Subcutaneous abdominal adipose tissue (tissue), 5 donors: ENCODE results near the gene PANK3.
"Not testable (repeated sequence)": the region's sequence is repeated elsewhere in the genome, so short reads cannot be mapped to it uniquely, and the experiment has no call there.

ENCODE experiments used
- H3K27ac ChIP-seq: one replicate; pipeline ENCODE4 v1.7.0; 2013; ENCODE audit warnings: low read depth, mild to moderate bottlenecking, inconsistent platforms, low read length, moderate library complexity
- H3K27me3 ChIP-seq, 5 donors: one replicate each; pipeline ENCODE4 v1.7.0; 2013; ENCODE audit warnings: low read length in 5 of 5, inconsistent platforms in 1 of 5; ENCODE audit not compliant: control insufficient read depth in 5 of 5, insufficient read depth in 4 of 5
- H3K36me3 ChIP-seq, 5 donors: one replicate each; pipeline ENCODE4 v1.7.0; 2013; ENCODE audit warnings: low read length in 5 of 5; ENCODE audit not compliant: control insufficient read depth in 5 of 5, insufficient read depth in 5 of 5
- H3K4me1 ChIP-seq, 5 donors: one replicate each; pipeline ENCODE4 v1.7.0; 2013; ENCODE audit warnings: low read length in 5 of 5, mild to moderate bottlenecking in 3 of 5, moderate library complexity in 1 of 5; ENCODE audit not compliant: control insufficient read depth in 5 of 5, insufficient read depth in 5 of 5
- H3K4me3 ChIP-seq, 5 donors: one replicate each; pipeline ENCODE4 v1.7.0; 2013; ENCODE audit warnings: low read length in 5 of 5, low read depth in 1 of 5
- H3K9ac ChIP-seq, 5 donors: one replicate each; pipeline ENCODE4 v1.7.0; 2013; ENCODE audit warnings: low read length in 5 of 5, mild to moderate bottlenecking in 4 of 5, moderate library complexity in 3 of 5
- H3K9me3 ChIP-seq, 5 donors: one replicate each; pipeline ENCODE4 v1.7.0; 2013; ENCODE audit warnings: low read length in 5 of 5; ENCODE audit not compliant: control insufficient read depth in 5 of 5
- donor health status: healthy.
- donor health status: healthy.
- donor health status: healthy.
- donor health status: healthy.
- donor health status: healthy.

Gene PANK3

GRCh38 chr5:168562279-168562678 lies 16.9 kb downstream of the PANK3 start:
- no peaks in the 10 kb centered on the region for H3K4me1 ChIP-seq
- no peaks in the 10 kb centered on the region for H3K27me3 ChIP-seq
- peaks cover 43 to 55% (median 44%) of the 10 kb centered on the region in 5 donors for H3K36me3 ChIP-seq
- no peak overlapping the region for H3K27ac ChIP-seq
- H3K9me3 ChIP-seq = no peaks in the 10 kb centered on the region
- H3K4me3 ChIP-seq = no peak overlapping the region
- H3K9ac ChIP-seq = peak overlapping the region in 1 of 5 donors; percentile 1

GRCh38 chr5:168557389-168557788 lies 21.8 kb downstream of the PANK3 start:
- Histone ChIP-seq H3K27me3 (no peaks in the 10 kb centered on the region), H3K9ac (no peak overlapping the region), H3K36me3 (peaks cover 49 to 62% (median 54%) of the 10 kb centered on the region in 5 donors), H3K4me3 (no peak overlapping the region), H3K27ac (no peak overlapping the region), H3K9me3 (no peaks in the 10 kb centered on the region), H3K4me1 (peaks cover 0 to under 1% (median 0%) of the 10 kb centered on the region in 5 donors)

GRCh38 chr5:168553377-168554130 lies 25.6 kb downstream of the PANK3 start:
- Histone ChIP-seq H3K9me3 (no peaks in the 10 kb centered on the region), H3K4me1 (peaks cover 0 to 7% (median 0%) of the 10 kb centered on the region in 5 donors), H3K27ac (no peak overlapping the region), H3K9ac (no peak overlapping the region), H3K27me3 (no peaks in the 10 kb centered on the region), H3K36me3 (peaks cover 29 to 39% (median 34%) of the 10 kb centered on the region in 5 donors), H3K4me3 (no peak overlapping the region)

- Histone ChIP-seq H3K9ac (no peak overlapping the region), H3K4me3 (no peak overlapping the region), H3K4me1 (peaks cover 0 to 7% (median 0%) of the 10 kb centered on the region in 5 donors), H3K36me3 (peaks cover 21 to 29% (median 27%) of the 10 kb centered on the region in 5 donors), H3K9me3 (no peaks in the 10 kb centered on the region), H3K27ac (no peak overlapping the region), H3K27me3 (no peaks in the 10 kb centered on the region)
Measured at GRCh38 chr5:168552146-168552545, 27.0 kb downstream of the PANK3 start.

GRCh38 chr5:168550656-168551055 lies 28.5 kb downstream of the PANK3 start:
- Histone ChIP-seq H3K27ac (no peak overlapping the region), H3K9me3 (no peaks in the 10 kb centered on the region), H3K9ac (no peak overlapping the region), H3K36me3 (peaks cover 15 to 21% (median 19%) of the 10 kb centered on the region in 5 donors), H3K27me3 (no peaks in the 10 kb centered on the region), H3K4me1 (peaks cover 0 to 7% (median 0%) of the 10 kb centered on the region in 5 donors), H3K4me3 (no peak overlapping the region)

- Histone ChIP-seq H3K36me3 (peaks cover 15 to 17% (median 16%) of the 10 kb centered on the region in 5 donors), H3K27me3 (no peaks in the 10 kb centered on the region), H3K27ac (no peak overlapping the region), H3K9me3 (no peaks in the 10 kb centered on the region), H3K9ac (no peak overlapping the region), H3K4me1 (peaks cover 0 to 7% (median 0%) of the 10 kb centered on the region in 5 donors), H3K4me3 (no peak overlapping the region)
Measured at GRCh38 chr5:168549554-168549953, 29.6 kb downstream of the PANK3 start.

GRCh38 chr5:168537176-168537575 lies 42.0 kb downstream of the PANK3 start:
- no peak overlapping the region for H3K27ac ChIP-seq

GRCh38 chr5:168534351-168534750 lies 44.8 kb downstream of the PANK3 start:
- H3K27ac ChIP-seq, H3K4me1 ChIP-seq: not testable (repeated sequence)
- peaks cover 16 to 35% (median 22%) of the 10 kb centered on the region in 5 donors for H3K27me3 ChIP-seq

More at GRCh38 chr5:168537176-168537575, 42.0 kb downstream of the PANK3 start:
- H3K9ac ChIP-seq = no peak overlapping the region
- no peak overlapping the region for H3K4me3 ChIP-seq
- no peaks in the 10 kb centered on the region for H3K36me3 ChIP-seq
- no peaks in the 10 kb centered on the region for H3K4me1 ChIP-seq
- H3K27me3 ChIP-seq = peaks cover 0 to 11% (median under 1%) of the 10 kb centered on the region in 5 donors
- H3K9me3 ChIP-seq = no peaks in the 10 kb centered on the region

GRCh38 chr5:168531987-168532864 lies 46.9 kb downstream of the PANK3 start:
- H3K36me3 ChIP-seq = no peaks in the 10 kb centered on the region
- H3K9me3 ChIP-seq = peaks cover 0 to 5% (median 0%) of the 10 kb centered on the region in 5 donors
- H3K27ac ChIP-seq = no peak overlapping the region
- H3K9ac ChIP-seq = no peak overlapping the region
- H3K4me1 ChIP-seq = peaks cover 2 to 13% (median 10%) of the 10 kb centered on the region in 5 donors
- peaks cover 16 to 44% (median 27%) of the 10 kb centered on the region in 5 donors for H3K27me3 ChIP-seq
- H3K4me3 ChIP-seq = no peak overlapping the region

More at GRCh38 chr5:168534351-168534750, 44.8 kb downstream of the PANK3 start:
- H3K9ac ChIP-seq, H3K4me3 ChIP-seq, H3K36me3 ChIP-seq, H3K9me3 ChIP-seq: not testable (repeated sequence)

- H3K27ac ChIP-seq = no peak overlapping the region
- H3K27me3 ChIP-seq = peaks cover 16 to 44% (median 27%) of the 10 kb centered on the region in 5 donors
- no peaks in the 10 kb centered on the region for H3K36me3 ChIP-seq
Measured at GRCh38 chr5:168531191-168531590, 48.0 kb downstream of the PANK3 start.

More at GRCh38 chr5:168531191-168531590, 48.0 kb downstream of the PANK3 start:
- H3K4me1 ChIP-seq = peaks cover 2 to 13% (median 10%) of the 10 kb centered on the region in 5 donors
- H3K4me3 ChIP-seq = no peak overlapping the region
- peaks cover 0 to 5% (median 0%) of the 10 kb centered on the region in 5 donors for H3K9me3 ChIP-seq
- no peak overlapping the region for H3K9ac ChIP-seq
